ENCODE measurements around the gene MCTP1.

The MCTP1 gene

DNA sequence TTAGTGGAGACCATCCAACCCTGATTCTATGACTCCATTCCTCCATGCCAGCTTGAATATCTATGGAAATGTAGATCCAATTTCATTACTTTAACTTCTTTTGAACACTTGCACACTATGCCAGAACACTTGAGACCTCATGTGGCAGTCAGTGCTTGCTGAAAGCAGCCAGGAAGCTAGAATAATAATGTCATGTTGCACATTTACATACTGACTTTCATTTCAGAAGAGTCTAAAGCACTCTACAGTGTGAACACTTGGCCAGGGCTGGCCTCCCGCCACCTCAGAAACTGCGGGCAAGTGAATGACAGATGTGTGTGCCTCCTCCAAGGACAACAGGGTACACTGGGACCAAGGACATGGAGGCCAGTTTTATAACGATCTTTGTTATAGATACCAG is 569.1 kb downstream of the MCTP1 start:
- H3K4me2 ChIP-seq (ENCODE audit: low read depth, low read length, poor library complexity, severe bottlenecking), result no peak overlapping the region
- no peak overlapping the region for H3K4me3 ChIP-seq (ENCODE audit: low read length, poor library complexity, severe bottlenecking)
- H3F3A ChIP-seq (ENCODE audit: low read depth), result no peaks in the 10 kb centered on the region
- H4K20me1 ChIP-seq (ENCODE audit: insufficient read depth, low read length, poor library complexity, severe bottlenecking), result no peaks in the 10 kb centered on the region
- no peaks in the 10 kb centered on the region for H3K36me3 ChIP-seq (ENCODE audit: insufficient read depth, low read length)
- no peak overlapping the region for H2AFZ ChIP-seq (ENCODE audit: low read length)
- H3K9ac ChIP-seq (ENCODE audit: low read depth, low read length, poor library complexity, severe bottlenecking), result no peak overlapping the region
- H3K79me2 ChIP-seq (ENCODE audit: insufficient read depth, low read length), result no peaks in the 10 kb centered on the region
- no peaks in the 10 kb centered on the region for H3K4me1 ChIP-seq (ENCODE audit: insufficient read depth, low read length, poor library complexity, severe bottlenecking)
- H3K9me3 ChIP-seq (ENCODE audit: insufficient read depth, low read depth, low read length), result no peaks in the 10 kb centered on the region
- no peaks in the 10 kb centered on the region for H3K9me2 ChIP-seq (replicated peaks; ENCODE audit: low read depth, low read length)
- H3K27me3 ChIP-seq (ENCODE audit: insufficient read depth, low read length, poor library complexity, severe bottlenecking), result no peaks in the 10 kb centered on the region
- no peak for TF ChIP-seq EZH2phosphoT487 (IDR thresholded peaks at IDR 0.05; ENCODE audit: borderline replicate concordance)
- TF ChIP-seq, protein P1, sequence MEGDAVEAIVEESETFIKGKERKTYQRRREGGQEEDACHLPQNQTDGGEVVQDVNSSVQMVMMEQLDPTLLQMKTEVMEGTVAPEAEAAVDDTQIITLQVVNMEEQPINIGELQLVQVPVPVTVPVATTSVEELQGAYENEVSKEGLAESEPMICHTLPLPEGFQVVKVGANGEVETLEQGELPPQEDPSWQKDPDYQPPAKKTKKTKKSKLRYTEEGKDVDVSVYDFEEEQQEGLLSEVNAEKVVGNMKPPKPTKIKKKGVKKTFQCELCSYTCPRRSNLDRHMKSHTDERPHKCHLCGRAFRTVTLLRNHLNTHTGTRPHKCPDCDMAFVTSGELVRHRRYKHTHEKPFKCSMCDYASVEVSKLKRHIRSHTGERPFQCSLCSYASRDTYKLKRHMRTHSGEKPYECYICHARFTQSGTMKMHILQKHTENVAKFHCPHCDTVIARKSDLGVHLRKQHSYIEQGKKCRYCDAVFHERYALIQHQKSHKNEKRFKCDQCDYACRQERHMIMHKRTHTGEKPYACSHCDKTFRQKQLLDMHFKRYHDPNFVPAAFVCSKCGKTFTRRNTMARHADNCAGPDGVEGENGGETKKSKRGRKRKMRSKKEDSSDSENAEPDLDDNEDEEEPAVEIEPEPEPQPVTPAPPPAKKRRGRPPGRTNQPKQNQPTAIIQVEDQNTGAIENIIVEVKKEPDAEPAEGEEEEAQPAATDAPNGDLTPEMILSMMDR (conservative IDR thresholded peaks at IDR 0.05; ENCODE audit: low read length), result no peak

DNA sequence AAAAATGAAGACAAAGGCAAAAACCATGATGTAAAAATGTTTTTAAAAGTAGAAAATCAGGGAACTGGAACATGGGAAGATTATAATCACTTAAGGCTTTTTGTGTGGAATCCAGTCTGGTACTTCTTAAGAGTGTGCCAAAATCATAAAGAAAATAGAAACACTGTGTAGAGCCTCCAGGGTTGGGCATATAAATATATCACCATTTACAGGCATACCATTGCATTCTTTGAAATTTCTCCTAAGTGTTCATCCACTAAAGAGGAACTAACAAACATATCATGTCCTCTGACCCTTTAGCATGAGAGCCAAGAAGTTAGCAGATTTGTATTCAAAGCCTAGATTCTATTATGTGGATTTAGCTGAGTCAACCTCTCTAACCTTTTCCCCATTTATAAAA is 573.1 kb downstream of the MCTP1 start:
- no peaks in the 10 kb centered on the region for H3K27me3 ChIP-seq (ENCODE audit: insufficient read depth, low read length, poor library complexity, severe bottlenecking)
- no peaks in the 10 kb centered on the region for H3K4me1 ChIP-seq (ENCODE audit: insufficient read depth, low read length, poor library complexity, severe bottlenecking)
- H4K20me1 ChIP-seq (ENCODE audit: insufficient read depth, low read length, poor library complexity, severe bottlenecking), result no peaks in the 10 kb centered on the region
- no peak overlapping the region for H2AFZ ChIP-seq (ENCODE audit: low read length)
- no peaks in the 10 kb centered on the region for H3K9me3 ChIP-seq (ENCODE audit: insufficient read depth, low read depth, low read length)
- TF ChIP-seq EZH2phosphoT487 (IDR thresholded peaks at IDR 0.05; ENCODE audit: borderline replicate concordance), result no peak
- TF ChIP-seq, protein P1 (conservative IDR thresholded peaks at IDR 0.05; ENCODE audit: low read length), result no peak
- H3K9me2 ChIP-seq (replicated peaks; ENCODE audit: low read depth, low read length), result no peaks in the 10 kb centered on the region
- no peaks in the 10 kb centered on the region for H3F3A ChIP-seq (ENCODE audit: low read depth)
- H3K79me2 ChIP-seq (ENCODE audit: insufficient read depth, low read length), result no peaks in the 10 kb centered on the region
- H3K4me2 ChIP-seq (ENCODE audit: low read depth, low read length, poor library complexity, severe bottlenecking), result no peak overlapping the region
- no peak overlapping the region for H3K4me3 ChIP-seq (ENCODE audit: low read length, poor library complexity, severe bottlenecking)
- H3K9ac ChIP-seq (ENCODE audit: low read depth, low read length, poor library complexity, severe bottlenecking), result no peak overlapping the region
- no peaks in the 10 kb centered on the region for H3K36me3 ChIP-seq (ENCODE audit: insufficient read depth, low read length)

DNA sequence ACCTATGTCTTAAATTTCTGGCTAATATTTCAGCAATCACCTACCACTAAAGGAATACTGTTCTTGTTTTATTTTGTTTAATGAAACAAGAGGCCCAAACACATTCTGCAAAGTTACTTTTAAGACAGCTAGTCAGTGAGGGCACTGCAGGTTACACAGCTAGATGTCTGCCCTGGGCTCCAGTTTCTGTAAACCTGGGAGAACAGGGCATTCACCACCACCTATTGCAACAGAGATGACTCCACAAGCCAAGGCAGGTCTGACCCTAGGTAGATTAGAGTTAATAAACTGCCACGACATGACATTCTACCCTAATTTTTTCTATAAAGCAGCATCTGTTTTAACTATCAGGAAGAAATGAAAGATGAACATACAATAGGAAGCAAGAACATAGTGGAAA is 575.6 kb downstream of the MCTP1 start:
- no peaks in the 10 kb centered on the region for H3F3A ChIP-seq (ENCODE audit: low read depth)
- H3K9me3 ChIP-seq (ENCODE audit: insufficient read depth, low read depth, low read length), result no peaks in the 10 kb centered on the region
- TF ChIP-seq, protein P1 (conservative IDR thresholded peaks at IDR 0.05; ENCODE audit: low read length), result no peak
- no peak for TF ChIP-seq EZH2phosphoT487 (IDR thresholded peaks at IDR 0.05; ENCODE audit: borderline replicate concordance)
- no peaks in the 10 kb centered on the region for H3K79me2 ChIP-seq (ENCODE audit: insufficient read depth, low read length)
- H3K27me3 ChIP-seq (ENCODE audit: insufficient read depth, low read length, poor library complexity, severe bottlenecking), result no peaks in the 10 kb centered on the region
- no peaks in the 10 kb centered on the region for H4K20me1 ChIP-seq (ENCODE audit: insufficient read depth, low read length, poor library complexity, severe bottlenecking)
- no peaks in the 10 kb centered on the region for H3K36me3 ChIP-seq (ENCODE audit: insufficient read depth, low read length)
- H3K9me2 ChIP-seq (replicated peaks; ENCODE audit: low read depth, low read length), result no peaks in the 10 kb centered on the region
- no peak overlapping the region for H3K9ac ChIP-seq (ENCODE audit: low read depth, low read length, poor library complexity, severe bottlenecking)
- H2AFZ ChIP-seq (ENCODE audit: low read length), result no peak overlapping the region
- H3K4me3 ChIP-seq (ENCODE audit: low read length, poor library complexity, severe bottlenecking), result no peak overlapping the region
- no peaks in the 10 kb centered on the region for H3K4me1 ChIP-seq (ENCODE audit: insufficient read depth, low read length, poor library complexity, severe bottlenecking)
- H3K4me2 ChIP-seq (ENCODE audit: low read depth, low read length, poor library complexity, severe bottlenecking), result no peak overlapping the region
